Measurements from ENCODE around the gene MYCL. TPM values are rescaled to one million over a fixed set of nuclear protein-coding genes. Genes with fewer than 3 reads are reported as not detected.

The MYCL gene
- total and polyA plus RNA-seq, 10 of the 15 experiments (the other 5 are each of a cell fraction or from before 2014, with no cell fraction given): 0.11 to 1.4 (median 0.40) TPM; not detected in 1

- TF ChIP-seq, protein P1, sequence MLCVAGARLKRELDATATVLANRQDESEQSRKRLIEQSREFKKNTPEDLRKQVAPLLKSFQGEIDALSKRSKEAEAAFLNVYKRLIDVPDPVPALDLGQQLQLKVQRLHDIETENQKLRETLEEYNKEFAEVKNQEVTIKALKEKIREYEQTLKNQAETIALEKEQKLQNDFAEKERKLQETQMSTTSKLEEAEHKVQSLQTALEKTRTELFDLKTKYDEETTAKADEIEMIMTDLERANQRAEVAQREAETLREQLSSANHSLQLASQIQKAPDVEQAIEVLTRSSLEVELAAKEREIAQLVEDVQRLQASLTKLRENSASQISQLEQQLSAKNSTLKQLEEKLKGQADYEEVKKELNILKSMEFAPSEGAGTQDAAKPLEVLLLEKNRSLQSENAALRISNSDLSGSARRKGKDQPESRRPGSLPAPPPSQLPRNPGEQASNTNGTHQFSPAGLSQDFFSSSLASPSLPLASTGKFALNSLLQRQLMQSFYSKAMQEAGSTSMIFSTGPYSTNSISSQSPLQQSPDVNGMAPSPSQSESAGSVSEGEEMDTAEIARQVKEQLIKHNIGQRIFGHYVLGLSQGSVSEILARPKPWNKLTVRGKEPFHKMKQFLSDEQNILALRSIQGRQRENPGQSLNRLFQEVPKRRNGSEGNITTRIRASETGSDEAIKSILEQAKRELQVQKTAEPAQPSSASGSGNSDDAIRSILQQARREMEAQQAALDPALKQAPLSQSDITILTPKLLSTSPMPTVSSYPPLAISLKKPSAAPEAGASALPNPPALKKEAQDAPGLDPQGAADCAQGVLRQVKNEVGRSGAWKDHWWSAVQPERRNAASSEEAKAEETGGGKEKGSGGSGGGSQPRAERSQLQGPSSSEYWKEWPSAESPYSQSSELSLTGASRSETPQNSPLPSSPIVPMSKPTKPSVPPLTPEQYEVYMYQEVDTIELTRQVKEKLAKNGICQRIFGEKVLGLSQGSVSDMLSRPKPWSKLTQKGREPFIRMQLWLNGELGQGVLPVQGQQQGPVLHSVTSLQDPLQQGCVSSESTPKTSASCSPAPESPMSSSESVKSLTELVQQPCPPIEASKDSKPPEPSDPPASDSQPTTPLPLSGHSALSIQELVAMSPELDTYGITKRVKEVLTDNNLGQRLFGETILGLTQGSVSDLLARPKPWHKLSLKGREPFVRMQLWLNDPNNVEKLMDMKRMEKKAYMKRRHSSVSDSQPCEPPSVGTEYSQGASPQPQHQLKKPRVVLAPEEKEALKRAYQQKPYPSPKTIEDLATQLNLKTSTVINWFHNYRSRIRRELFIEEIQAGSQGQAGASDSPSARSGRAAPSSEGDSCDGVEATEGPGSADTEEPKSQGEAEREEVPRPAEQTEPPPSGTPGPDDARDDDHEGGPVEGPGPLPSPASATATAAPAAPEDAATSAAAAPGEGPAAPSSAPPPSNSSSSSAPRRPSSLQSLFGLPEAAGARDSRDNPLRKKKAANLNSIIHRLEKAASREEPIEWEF (IDR thresholded peaks at IDR 0.05; ENCODE audit: insufficient replicate concordance, low read depth, low read length): no peak
- TF ChIP-seq MYB (IDR thresholded peaks at IDR 0.05; ENCODE audit: borderline replicate concordance, low read depth, low read length): no peak
- no peak for TF ChIP-seq NR2C1 (IDR thresholded peaks at IDR 0.05)
- TF ChIP-seq MYC (IDR thresholded peaks at IDR 0.05; ENCODE audit: insufficient read depth, insufficient read length, insufficient replicate concordance, low read length, severe bottlenecking): no peak
These were observed 38.5 kb upstream of the MYCL start (continued) for GRCh38 chr1:39940253-39940652.

- no peak overlapping the region for H3K4me3 ChIP-seq
- no peaks in the 10 kb centered on the region; the same call in 1 of the 2 replicates for H3K4me1 ChIP-seq (ENCODE audit: control insufficient read depth, insufficient read depth, low read length)
- no peaks in the 10 kb centered on the region for H3K9me3 ChIP-seq (replicated peaks; ENCODE audit: control insufficient read depth, insufficient read depth, low read length)
- in situ Hi-C loops (cut with MboI) (no loop called here), intact Hi-C loops (cut with micrococcal nuclease; ENCODE audit: unreplicated experiment) (no loop called here)
- no TSS peak for BruUV-seq (replicated peaks)
- ChIA-PET POLR2A (no interaction called here), SMC1A (ENCODE audit: uncharacterized antibody, unreplicated experiment) (no interaction called here), CTCF (interaction anchor here (0.6 kb wide), 1 partner anchor 62 kb away, joined by 3 read pairs; no protein-coding TSS in a partner anchor), RAD21 (ENCODE audit: unreplicated experiment) (no interaction called here)
- no peak overlapping the region for H3K27ac ChIP-seq (ENCODE audit: control insufficient read depth, insufficient read depth)
- H3K4me2 ChIP-seq (ENCODE audit: control insufficient read depth, insufficient read depth): no peak overlapping the region
- no peaks in the 10 kb centered on the region for H3K27me3 ChIP-seq (replicated peaks in 1 of 2; ENCODE audit: control insufficient read depth in 2 of 2, insufficient read depth in 2 of 2, low read length in 1 of 2)
- no peak overlapping the region for H3K9ac ChIP-seq (ENCODE audit: control insufficient read depth, insufficient read depth, low read length)
- ATAC-seq (no peak), FAIRE-seq (no peak), DNase-seq (ENCODE audit: low read depth, low spot score) (no peak)
- no peaks in the 10 kb centered on the region for H3K36me3 ChIP-seq (ENCODE audit: control insufficient read depth in 2 of 2, insufficient read depth in 2 of 2, low read length in 1 of 2)
- H4K20me1 ChIP-seq (ENCODE audit: control insufficient read depth, insufficient read depth): no peaks in the 10 kb centered on the region
- H3K79me2 ChIP-seq (ENCODE audit: control insufficient read depth, insufficient read depth, low read length): no peaks in the 10 kb centered on the region
- no peak overlapping the region for H2AFZ ChIP-seq (ENCODE audit: control insufficient read depth, low read depth, low read length)
- 81% methylated on average over 8 of the region's 8 CpGs for WGBS (ENCODE audit: insufficient coverage, insufficient replicate concordance, low lambda C conversion rate, missing lambda C conversion rate)
- TF ChIP-seq, protein P2, sequence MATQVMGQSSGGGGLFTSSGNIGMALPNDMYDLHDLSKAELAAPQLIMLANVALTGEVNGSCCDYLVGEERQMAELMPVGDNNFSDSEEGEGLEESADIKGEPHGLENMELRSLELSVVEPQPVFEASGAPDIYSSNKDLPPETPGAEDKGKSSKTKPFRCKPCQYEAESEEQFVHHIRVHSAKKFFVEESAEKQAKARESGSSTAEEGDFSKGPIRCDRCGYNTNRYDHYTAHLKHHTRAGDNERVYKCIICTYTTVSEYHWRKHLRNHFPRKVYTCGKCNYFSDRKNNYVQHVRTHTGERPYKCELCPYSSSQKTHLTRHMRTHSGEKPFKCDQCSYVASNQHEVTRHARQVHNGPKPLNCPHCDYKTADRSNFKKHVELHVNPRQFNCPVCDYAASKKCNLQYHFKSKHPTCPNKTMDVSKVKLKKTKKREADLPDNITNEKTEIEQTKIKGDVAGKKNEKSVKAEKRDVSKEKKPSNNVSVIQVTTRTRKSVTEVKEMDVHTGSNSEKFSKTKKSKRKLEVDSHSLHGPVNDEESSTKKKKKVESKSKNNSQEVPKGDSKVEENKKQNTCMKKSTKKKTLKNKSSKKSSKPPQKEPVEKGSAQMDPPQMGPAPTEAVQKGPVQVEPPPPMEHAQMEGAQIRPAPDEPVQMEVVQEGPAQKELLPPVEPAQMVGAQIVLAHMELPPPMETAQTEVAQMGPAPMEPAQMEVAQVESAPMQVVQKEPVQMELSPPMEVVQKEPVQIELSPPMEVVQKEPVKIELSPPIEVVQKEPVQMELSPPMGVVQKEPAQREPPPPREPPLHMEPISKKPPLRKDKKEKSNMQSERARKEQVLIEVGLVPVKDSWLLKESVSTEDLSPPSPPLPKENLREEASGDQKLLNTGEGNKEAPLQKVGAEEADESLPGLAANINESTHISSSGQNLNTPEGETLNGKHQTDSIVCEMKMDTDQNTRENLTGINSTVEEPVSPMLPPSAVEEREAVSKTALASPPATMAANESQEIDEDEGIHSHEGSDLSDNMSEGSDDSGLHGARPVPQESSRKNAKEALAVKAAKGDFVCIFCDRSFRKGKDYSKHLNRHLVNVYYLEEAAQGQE (IDR thresholded peaks at IDR 0.05; ENCODE audit: low read depth, low read length): no peak
- TF ChIP-seq POLR2A (IDR thresholded peaks at IDR 0.05; ENCODE audit: low read depth, low read length) (no peak), SUZ12 (IDR thresholded peaks at IDR 0.05; ENCODE audit: unreplicated experiment) (no peak), NFIC (IDR thresholded peaks at IDR 0.05; ENCODE audit: low read depth, low read length) (no peak), YY1 (IDR thresholded peaks at IDR 0.05; ENCODE audit: low read depth, low read length) (no peak), DPF2 (IDR thresholded peaks at IDR 0.05) (no peak), ATF7 (IDR thresholded peaks at IDR 0.05; ENCODE audit: low read depth) (no peak), POLR2AphosphoS2 (IDR thresholded peaks at IDR 0.05; ENCODE audit: low read depth, low read length) (no peak), CBX5 (IDR thresholded peaks at IDR 0.05; ENCODE audit: low read depth) (no peak), SMAD1 (IDR thresholded peaks at IDR 0.05; ENCODE audit: low read depth, partially characterized antibody) (no peak)
These were observed 37.1 kb upstream of the MYCL start for GRCh38 chr1:39938856-39939255.

All from GM12878 (cell line).